COR-L47 (cell line): ENCODE measurements around the gene TANGO2.
A peak's percentile ranks its signal among the peaks of the same experiment; 100 is the strongest.

Experiments
- DNase-seq: peaks from one replicate; lab custom pipeline; 2025; lab: John Stamatoyannopoulos, UW

Gene TANGO2

DNA sequence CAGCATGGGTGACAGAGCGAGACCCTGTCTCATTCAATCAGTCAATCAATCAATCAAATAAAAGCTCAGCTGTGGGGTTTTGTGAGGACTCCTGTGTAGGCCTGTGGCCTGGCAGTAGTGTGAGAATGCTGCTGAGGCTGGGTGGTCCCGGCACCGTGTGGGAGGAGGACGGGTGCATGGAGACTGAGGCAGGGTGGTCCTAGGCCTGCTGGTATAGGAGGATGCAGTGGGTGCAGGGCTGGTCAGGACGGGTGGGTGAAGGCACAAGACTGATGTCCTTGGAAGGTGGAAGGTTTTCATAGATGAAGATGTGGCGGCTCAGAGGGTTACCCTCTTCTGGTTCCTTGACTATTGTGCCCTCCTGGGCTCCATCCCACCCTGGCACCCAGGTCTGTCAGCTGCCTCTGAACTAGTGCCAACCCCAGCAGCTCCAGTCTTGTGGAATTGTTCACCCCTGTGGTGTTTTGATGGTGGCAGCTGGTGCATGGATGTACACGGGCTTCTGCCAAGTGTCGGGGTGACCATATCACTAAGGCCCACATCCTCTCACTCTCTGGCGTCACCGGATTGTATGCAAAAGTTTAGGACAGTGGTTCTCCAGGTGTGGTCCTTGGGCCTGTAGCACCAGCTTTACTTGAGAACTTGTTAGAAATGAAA is 23.7 kb downstream of the TANGO2 start:
- DNase-seq, result no peak

DNA sequence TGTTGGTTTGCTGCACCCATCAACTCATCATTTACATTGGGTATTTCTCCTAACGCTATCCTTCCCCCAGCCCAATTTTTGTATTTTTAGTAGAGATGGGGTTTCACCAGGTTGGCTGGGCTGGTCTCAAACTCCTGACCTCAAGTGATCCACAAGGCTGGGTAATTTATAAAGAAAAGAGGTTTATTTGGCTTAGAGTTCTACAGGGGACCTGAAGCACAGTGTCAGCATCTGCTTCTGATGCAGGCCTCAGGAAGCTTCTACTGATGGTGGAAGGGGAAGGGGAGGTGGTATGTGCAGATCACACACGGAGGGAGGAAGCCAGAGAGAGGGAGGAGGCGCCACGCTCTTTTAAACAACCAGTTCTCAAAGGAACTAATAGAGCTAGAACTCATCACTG is 25.8 kb downstream of the TANGO2 start:
- DNase-seq, result no peak

DNA sequence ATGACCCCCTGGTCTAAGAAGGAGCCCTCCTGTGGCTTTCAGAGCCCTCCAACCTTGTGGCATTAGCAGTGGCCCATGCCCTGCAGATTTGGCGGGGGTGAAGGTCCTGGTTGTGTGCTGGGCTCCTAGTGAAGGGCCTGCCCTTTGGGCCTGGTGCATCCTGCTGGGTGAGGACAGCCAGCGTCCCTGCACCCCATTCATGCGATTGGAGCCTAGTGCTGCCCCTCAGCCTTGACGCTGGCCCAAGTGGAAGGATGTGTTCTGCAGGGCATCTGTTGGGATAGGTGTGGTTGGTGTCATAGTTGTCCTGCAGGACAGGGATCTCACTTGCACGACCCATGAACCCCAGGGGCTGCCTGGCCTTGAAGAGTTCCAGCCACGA is 31.0 kb downstream of the TANGO2 start:
- DNase-seq, result no peak

DNA sequence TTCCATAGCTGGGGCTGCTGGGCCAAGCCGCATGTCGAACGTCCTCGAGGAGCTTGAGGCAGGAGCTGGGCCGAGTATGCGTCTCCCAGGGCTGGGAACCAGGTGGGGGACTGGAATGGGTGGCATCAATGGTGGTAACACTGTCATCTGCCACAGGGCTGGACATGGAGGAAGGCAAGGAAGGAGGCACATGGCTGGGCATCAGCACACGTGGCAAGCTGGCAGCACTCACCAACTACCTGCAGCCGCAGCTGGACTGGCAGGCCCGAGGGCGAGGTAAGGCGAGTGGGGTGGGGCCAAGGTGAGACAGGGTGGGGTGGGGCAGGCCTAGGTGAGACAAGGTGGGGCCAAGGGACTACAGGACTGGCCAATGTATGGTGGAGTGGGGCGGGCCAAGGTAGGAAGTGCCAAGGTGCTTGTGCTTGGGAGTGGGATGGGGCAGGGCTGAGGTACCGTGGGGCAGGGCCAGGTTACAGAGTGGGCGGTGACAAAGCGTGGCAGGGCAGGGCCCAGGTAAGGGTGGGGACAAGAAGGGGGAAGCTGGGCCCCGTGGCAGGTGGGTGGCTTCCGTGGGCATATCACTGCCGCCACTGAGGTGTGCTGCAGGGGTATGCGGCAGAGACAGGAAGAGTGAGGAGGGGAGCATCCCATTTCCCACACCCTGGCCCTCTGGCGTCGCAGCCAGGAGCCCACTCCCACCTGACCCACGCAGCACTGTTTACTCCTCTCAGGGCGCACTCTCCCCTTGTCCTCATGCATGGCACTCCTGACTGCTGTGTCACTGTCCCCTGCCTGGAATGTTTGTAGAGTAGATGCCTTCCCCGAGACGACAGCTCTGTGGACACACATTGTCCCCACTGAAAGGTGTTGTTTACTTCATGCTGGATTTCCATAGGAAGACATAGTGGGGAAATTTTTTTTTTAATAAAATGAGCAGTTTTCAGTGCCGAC is 31.7 kb downstream of the TANGO2 start:
- DNase-seq, result no peak

DNA sequence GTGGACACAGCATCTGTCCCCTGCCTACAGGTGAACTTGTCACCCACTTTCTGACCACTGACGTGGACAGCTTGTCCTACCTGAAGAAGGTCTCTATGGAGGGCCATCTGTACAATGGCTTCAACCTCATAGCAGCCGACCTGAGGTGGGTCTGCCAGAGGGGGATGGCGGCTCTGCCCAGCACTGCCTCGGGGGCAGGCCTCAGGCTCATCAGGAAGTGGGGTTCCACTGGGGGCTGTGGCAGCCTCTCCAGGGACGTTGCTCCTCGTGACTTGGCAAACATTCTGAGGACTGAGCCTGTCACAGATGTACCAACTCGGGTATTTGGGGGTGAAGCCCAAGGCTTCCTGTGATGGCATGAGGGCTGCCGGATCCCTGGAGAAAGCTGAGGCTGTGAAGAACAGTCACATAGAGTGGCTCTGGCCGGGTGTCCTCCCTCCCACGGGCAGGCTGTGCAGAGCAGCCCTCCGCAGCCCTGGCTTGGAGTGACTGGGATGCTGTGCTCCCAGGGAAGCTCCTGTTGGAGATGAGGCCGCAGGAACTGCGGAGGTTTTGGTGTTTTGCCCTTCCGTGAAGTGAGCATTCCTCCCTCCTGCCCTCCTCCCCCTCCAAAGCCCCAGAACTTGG is 32.6 kb downstream of the TANGO2 start:
- no peak for DNase-seq

DNA sequence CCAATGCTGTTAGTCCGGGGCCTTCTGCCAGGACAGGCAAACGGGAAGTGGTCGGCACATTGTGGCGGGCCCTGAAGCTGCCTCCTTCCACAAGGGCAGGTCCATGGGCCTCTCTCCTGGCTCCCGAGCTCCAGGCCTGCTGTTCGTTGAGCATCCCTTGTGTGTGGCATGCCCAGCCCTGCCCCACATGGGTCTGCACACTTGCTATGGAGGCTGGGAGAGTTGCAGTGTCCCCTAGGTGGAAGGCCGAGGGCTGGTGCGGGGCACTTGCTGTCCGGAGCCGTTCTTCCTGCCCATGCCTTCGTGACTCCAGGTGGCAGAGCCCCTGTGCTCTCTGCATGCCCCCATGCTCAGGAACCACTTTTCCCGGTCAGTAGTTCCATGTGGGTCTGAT is 33.1 kb downstream of the TANGO2 start:
- no peak for DNase-seq

DNA sequence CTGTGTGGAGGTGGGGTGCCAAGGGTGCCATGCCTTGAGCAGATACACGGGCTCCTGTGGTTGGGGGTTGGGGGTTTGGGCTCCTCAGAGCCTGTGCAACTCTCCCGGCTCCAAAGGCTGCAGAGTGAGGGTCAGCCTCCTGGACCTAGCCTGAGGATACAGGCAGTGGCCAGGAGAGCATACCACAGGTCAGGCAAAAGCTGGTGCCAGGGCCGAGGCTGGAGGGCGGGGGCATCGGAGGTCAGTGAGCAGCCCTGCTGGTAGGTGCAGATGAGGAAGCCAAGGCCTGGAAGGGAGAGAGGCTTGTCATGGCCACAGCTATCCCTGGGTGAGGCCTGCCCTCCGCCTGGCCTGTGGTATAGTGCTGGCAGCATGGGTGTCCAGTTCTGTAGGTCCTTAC is 33.6 kb downstream of the TANGO2 start:
- DNase-seq, result no peak

DNA sequence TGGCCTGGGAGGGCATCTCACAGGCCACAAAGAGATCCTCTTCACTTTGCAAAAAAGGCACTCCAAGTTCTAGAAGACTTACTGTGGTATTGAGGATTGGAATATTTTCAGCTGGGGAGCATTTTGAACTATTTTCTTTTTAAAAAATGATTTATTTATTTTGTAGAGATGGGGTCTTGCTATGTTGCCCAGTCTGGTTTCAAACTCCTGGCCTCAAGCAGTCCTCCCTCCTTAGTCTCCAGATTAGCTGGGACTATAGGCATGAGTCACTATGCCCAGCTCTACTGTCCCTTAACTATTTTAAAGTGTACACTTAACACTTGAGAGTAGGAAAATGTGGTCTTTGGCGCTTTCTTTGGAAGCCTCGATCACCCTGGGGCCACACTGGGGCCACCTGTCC is 34.2 kb downstream of the TANGO2 start:
- no peak for DNase-seq

DNA sequence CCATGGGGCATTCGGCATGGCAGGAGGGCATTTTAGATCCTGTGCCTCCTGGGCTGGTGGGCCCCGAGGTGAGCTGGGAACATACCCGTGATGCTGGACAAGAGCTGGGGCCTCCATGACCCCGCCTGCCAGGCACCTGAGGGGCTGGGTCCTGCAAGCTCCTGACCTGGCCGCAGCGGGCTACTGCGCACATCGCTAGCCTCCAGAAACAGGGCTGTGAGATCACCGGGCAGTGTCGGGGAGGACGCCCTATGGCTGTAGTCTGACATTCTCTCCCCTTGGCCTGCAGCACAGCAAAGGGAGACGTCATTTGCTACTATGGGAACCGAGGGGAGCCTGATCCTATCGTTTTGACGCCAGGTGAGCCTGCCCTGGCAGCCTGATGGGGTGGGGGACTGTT is 34.7 kb downstream of the TANGO2 start:
- no peak for DNase-seq

DNA sequence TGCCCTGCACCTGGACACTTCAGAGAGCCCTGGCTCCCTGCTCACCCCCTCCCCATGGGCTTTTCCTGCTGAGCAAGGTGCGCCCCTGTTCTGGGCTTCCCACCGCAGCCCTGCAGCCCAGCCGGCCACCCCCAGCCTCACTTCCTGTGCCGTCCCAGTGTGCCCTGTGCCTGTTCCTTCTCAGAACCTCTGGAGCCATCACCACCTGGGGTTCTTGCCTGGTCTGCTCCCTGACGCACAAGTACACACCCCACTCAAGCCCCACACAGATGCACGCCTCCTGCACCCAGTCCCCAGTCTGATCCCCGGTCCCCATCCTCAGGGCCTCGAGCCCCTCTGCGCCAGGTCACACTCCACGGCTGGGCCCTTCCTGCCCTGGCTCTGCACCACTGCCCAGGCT is 35.3 kb downstream of the TANGO2 start:
- no peak for DNase-seq

DNA sequence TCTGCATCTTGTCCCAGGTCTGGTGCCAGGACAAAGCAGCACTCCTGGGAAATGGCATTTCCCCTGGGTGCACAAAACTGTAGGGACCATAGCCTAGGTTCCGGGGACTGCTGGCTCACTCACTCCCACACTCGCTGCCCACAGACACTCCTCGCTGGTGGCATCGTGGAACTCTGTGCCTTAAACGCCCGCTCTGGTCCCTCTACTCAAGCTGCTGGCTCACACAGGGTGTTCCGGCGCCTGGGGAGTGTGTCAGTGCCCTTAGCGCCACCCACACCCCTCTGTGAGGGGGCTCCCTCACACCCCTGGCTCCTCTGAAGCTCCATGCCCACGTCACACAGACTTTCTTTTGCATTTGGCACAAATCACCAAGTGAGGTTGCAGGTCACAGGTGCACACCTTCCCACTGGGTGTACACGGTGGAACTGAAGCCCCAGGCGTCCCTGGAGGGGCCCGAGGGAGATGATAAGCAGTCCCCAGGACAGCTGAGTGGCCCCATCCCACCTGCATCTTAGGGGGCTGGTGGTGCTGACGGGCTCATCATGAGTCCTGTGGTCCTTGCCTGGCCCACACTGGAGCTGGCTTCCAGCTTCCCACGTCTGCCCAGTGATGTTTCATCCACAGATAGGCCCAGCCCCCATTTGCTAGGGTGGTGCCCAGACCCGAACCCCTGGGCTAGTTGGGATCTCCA is 35.9 kb downstream of the TANGO2 start:
- no peak for DNase-seq

DNA sequence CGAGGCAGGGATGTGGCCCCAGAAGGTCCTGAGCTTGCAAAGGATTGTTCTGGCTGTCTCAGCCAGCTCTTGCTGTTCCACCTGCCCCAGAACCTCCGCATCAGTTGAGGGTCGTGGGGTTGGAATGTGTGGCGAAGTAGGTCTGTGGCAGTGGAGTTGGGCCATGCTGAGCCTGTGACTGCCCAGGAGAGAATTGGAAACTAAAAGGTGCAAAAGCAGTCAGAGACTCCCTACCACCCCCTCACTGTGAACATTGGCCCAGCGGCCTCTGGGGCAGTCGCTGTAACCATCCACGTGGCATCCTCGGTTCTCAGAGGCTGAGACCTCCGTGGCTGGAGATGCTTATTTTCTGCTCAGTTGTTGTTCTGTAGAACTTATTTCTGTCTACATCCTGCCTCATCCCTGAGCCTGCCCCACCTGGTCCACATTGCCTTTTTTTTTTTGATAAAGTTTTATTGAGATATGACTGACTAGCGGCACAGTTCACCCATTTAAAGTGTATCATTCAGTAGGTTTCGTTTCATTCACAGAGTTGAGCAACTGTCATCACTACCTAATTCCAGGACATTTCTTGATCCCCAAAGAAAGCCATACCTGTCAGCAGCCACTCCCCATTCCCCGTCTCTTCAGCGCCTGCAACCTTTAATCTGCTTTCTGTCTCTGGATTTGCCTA is 36.8 kb downstream of the TANGO2 start:
- DNase-seq, result no peak

DNA sequence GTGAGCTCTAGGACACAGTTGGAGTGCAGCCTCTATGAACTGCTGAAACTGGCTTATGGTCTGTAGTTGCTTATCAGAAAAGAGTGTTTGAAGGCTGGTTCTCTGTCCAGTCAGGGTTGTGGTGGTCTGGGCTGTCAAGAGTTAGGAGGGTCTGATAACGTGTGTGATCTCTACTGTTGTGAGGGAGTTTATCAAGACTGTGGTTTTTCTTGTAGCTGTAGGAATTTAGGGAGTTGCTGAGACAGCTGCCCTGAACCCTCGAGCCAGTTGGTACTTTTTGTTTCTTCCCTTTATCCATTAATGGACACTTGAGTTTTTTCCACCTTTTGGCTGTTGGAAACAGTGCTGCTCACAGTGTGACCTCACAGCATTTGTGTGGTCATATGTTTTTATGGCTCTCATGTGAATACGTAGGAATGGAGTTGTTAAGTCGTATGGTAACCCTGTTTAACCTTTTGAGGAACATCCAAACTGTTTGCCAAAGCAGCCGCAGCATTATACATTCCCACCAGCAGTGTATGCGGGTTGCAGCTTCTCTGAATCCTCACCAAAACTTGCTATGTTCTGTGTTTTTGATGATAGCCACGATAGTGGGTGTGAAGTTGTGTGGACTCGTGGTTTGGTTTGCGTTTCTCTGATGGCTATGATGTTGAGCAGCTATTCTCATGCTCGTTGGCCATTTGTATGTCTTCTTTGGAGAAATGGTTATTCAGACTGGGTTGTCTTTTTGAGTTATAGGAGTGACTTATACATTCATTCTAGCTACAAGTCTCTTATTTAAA is 38.3 kb downstream of the TANGO2 start:
- DNase-seq, result no peak

DNA sequence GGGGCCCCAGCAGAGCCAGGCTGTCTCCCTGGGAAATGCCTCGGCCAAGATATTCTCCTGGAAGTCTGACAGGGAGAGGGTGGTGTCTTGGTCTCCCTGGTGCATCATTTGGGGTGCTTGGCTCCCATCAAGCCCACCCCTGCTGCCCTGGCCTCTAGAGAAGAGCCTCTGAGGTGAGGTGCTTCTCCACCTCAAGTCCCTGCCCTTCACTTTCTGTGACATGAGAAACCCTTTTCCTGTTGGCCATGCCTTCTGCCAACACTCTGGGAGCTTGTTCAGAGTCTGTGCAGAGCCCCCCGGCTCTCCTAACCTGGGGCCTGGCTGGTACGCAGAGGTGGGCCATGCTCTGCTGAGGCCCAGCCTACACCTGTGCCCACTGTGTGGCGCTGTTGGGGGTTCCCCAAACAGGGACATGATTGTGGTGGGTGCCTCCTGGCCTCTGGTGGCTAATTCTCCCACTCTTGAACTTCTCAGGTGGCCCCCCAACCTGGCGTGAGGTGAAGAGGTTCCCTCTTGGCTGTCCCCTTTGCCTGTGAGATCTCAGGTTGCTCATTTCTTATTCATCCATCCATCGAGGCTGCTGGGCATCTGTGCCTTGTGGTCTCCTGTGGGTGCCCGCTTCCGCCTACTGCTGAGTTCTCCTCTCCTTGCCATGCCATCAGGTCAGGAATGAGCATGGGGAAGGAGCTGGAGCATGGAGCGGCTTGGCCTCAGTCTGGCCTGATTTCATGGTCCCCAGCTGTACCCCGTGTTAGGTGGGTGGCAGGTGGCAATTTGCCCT is 40.0 kb downstream of the TANGO2 start:
- DNase-seq, result no peak

DNA sequence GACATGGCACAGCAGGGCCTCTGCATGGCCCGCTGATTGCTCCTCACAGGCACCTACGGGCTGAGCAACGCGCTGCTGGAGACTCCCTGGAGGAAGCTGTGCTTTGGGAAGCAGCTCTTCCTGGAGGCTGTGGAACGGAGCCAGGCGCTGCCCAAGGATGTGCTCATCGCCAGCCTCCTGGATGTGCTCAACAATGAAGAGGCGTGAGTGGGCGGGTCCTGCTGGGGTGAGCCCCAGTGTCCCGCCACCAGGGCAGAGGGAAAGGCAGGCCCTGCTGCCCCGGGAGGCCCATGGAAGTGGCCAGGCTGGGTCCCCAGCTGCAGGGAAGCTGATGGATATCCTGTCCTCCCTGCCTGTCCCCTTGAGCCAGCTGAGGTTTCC is 40.6 kb downstream of the TANGO2 start:
- DNase-seq, result peak; percentile 67

DNA sequence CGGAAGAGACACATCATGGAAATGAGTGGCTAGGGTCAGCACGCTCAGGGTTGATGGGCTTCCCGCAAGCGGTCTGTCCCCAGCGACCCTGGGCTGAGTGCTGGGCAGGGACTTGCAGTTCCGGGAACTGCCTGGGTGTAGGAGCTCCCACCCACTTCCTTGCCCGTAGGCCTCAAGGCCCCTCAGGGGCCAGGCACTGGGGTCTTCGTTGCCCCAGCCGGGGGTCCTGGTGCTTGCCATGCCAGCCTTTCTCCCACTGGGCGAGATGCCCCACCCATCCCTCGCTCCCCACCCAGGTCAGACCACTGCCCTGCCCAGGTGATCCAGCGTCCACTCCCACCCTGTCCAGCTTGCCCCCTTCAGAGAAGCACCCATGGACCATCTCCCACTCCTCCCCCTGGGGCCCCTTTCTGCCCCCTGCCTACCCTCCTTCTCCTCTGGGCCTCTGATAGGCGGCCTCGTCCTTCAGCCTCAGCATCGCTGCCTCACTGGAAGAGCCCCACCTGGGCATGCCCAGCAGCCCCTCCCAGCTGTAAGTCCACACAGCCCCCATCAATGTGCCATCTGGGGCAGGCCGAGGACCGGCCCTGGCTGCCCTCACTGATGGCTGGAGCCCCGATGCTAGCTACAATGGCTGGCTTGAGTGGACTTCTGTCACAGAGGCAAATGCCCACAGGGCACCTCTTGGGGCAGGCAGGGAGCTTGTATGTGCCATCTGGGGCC is 41.3 kb downstream of the TANGO2 start:
- no peak for DNase-seq

DNA sequence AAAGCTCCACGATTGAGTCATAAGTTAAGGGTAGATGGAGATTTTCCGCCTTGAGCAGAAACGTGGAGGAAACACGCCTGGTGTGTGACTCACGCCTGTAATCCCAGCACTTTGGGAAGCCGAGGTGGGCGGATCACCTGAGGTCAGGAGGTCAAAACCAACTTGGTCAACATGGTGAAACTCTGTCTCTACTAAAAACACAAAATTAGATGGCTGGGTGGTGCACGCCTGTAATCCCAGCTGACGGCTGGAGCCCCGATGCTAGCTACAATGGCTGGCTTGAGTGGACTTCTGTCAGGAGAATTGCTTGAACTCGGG is 41.8 kb downstream of the TANGO2 start:
- DNase-seq, result no peak

DNA sequence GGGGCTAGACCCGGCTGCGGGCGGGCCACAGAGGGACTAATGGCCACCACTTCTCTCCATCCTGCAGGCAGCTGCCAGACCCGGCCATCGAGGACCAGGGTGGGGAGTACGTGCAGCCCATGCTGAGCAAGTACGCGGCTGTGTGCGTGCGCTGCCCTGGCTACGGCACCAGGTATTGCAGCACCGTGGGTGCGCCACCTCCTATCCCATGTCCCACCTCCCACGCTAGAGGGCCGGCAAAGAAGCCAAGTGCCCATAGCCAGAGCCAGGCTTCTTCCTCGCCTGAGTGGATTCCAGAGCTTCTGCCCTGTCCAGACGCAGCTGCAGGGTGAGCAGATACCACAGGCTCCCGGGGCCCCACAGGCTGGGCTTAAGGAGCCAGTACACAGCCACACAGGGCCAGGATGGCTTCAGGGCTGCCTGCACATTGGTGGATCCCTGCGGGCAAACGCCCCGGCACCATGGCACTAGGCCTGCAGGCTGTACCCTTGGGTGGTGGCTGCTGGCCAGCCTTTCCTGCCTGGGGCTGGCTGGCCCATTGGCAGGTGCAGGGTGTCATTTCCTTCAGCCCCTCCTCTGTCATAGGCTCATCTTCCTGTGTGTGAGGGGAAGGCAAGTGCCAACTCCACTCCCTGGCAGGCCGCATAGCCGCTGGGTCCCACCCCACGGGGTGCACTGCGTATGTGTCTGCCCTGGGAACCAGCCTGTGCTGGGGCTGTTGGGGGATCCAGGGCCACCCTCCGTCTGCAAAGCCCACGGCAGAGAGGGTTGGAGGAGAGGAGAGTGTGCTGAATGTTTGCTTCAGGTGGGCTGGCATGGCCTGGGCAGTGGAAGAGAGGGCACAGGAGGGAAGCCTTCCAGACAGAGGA is 42.6 kb downstream of the TANGO2 start:
- DNase-seq, result no peak

DNA sequence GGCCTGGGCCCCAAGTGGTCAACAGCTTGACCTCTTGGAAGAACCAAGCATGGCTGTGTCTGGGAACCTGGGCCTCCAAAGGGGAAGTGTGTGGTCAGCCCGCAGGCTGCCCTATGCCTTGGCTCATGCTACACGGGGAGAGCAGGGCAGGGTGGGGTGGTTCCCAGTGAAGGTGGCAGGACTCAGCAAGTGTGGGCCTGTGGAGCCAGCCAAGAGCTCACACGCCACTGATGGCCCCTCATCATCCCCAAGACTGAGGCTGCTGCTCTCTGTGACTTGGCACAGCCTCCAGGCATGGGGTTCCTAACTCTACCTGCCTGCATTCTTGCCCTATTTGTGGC is 43.2 kb downstream of the TANGO2 start:
- no peak for DNase-seq
